ENCODE measurements around the gene STRIP1.

DNA sequence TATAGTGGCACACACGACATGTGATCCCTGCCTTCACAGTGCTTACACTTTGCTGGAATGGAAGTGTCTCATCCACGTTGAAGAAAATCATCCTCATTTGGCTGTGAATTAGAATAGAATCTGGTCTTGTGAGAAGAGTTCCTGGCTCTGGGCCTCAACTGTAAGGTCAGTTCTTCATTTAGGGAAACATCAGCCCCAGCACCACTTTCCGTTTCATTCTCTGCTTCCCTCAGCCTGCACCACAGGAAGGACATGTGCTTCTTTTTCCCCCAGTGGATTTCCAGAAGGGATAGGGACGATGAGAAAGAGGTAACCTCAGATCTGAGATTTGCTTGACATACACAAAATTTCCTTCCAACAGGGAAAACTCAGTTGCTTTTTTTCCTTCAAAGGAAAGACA is 39.7 kb downstream of the STRIP1 start:
- no peak for TF ChIP-seq POLR2AphosphoS5 (IDR thresholded peaks at IDR 0.05)
- no peak for TF ChIP-seq CTCF (IDR thresholded peaks at IDR 0.05 in 8 of 11, conservative IDR thresholded peaks at IDR 0.05 in 3 of 11)
